Adrenal gland (tissue), 12 donors: ENCODE results near the gene INPP5A. TPM values are rescaled to one million over a fixed set of nuclear protein-coding genes. Genes with fewer than 3 reads are reported as not detected.

Experiments
- DNase-seq, 7 donors: peaks; one replicate each; pipeline ENCODE4 v3.0.0-alpha.2; 2019 to 2020
- H3K27ac ChIP-seq, 5 donors: fragments of 200-600 bp; sonication (generic) in 4 of 5; 1 replicate in 3 of 5; 2 replicates in 2 of 5; pipeline versions ENCODE4 v1.5.1 to v1.8.0; 2016 to 2020; ENCODE audit warnings: mild to moderate bottlenecking in 1 of 5
- H3K27me3 ChIP-seq: fragments of 200-600 bp; 2 replicates; pipeline ENCODE4 v1.8.0; 2021
- H3K36me3 ChIP-seq, 2 donors: fragments of 200-600 bp; replicated peaks in 1 of 2; 1 replicate in 1 of 2; 2 replicates in 1 of 2; pipeline versions ENCODE4 v1.5.1 to v1.8.0; 2018 to 2022
- H3K4me1 ChIP-seq, 2 donors: fragments of 200-600 bp; replicated peaks in 1 of 2; 1 replicate in 1 of 2; 2 replicates in 1 of 2; pipeline versions ENCODE4 v1.5.1 to v1.8.0; 2018 to 2021
- H3K4me3 ChIP-seq, 4 donors: fragments of 200-600 bp; sonication (generic) in 3 of 4; one replicate each; pipeline ENCODE4 v1.5.1; 2016 to 2018
- H3K9me3 ChIP-seq, 3 donors: fragments of 200-600 bp; sonication (generic) in 1 of 3; replicated peaks in 1 of 3; 1 replicate in 2 of 3; 2 replicates in 1 of 3; pipeline versions ENCODE4 v1.5.1 to v1.8.0; 2016 to 2021
- CTCF ChIP-seq, 6 experiments: fragments of 450-650 bp in 4 of 6; fragments of 200-600 bp in 2 of 6; sonication (generic) in 1 of 6; IDR thresholded peaks; 1 replicate in 5 of 6; 2 replicates in 1 of 6; pipeline versions ENCODE4 v1.5.1 to v1.8.0; 2016 to 2021; ENCODE audit warnings: antibody characterized with exemption in 6 of 6, mild to moderate bottlenecking in 2 of 6, moderate library complexity in 1 of 6
- POLR2A ChIP-seq, 2 donors: fragments of 450-650 bp; IDR thresholded peaks; one replicate each; pipeline ENCODE4 v1.6.1; 2017; ENCODE audit warnings: antibody characterized with exemption in 2 of 2, mild to moderate bottlenecking in 2 of 2, moderate library complexity in 1 of 2
- WGBS, 4 donors: extraction: QIAGEN DNeasy Blood & Tissue Kit in 2 of 4; methylation state at CpG; one replicate each; pipeline versions ENCODE4 v1.1.5 to v1.1.7; 2013 to 2017; 5-methylcytosine and 5-hydroxymethylcytosine counted together
- intact Hi-C, 2 donors: fragments of 100-400 bp; cut with DNase I; formaldehyde crosslinking; loops; one replicate each; pipeline versions ENCODE4 v1.14.1 to v1.15.0; 2022 to 2023
- polyA plus RNA-seq, 3 donors: library from polyadenylated mRNA; stranded (reverse); fragments of 200-250 nt in 2 of 3; fragments of 350-450 nt in 1 of 3; fragmentation: Illumina TruSeq in 1 of 3; extraction: RNeasy Lipid Tissue Mini Kit (QIAGEN cat#74804) in 1 of 3; gene quantifications; one replicate each; pipeline ENCODE4 v1.2.3, GENCODE V29; 2013 to 2014
- total RNA-seq, 9 donors: library from RNA; depleted of rRNA in 4 of 9; stranded (reverse); fragments of >200 nt in 4 of 9; fragments of 120-200 nt in 1 of 9; fragmentation: NEBNext Ultra II Directional in 1 of 9; extraction: Animal tissue kit (Norgen Biotek cat#: 25700) in 1 of 9; gene quantifications; one replicate each; pipeline versions ENCODE4 v1.1.0 to v1.2.4, GENCODE V29; 2013 to 2023
- donor health status: healthy with polysubstance abuse.
- donor health status: Bipolar disorder and iron deficiency.
- donor health status: DM: yes; HTN: yes; CAD: no.
- donor health status: DM: no; HTN: no; CAD: no.
- donor health status: DM: no; HTN: no; CAD: no.
- donor health status: DM: yes; HTN: yes; CAD: no.

The INPP5A gene
- total and polyA plus RNA-seq, 12 donors, result 13.5 to 62.9 (median 37.5) TPM

- H3K9me3 ChIP-seq, result no peaks in the 10 kb centered on the region
- H3K27me3 ChIP-seq, result no peaks in the 10 kb centered on the region
- intact Hi-C loops, result loop anchor here in 1 of 2 donors (5.0 kb wide), 1 partner anchor 251 kb away; no protein-coding TSS in a partner anchor
- H3K36me3 ChIP-seq, result no peaks in the 10 kb centered on the region
- DNase-seq, result peak in 2 of 7 donors; percentile 17 to 20
- peak overlapping the region in 1 of 5 donors; percentile 1 for H3K27ac ChIP-seq
- peak in 1 of 6 experiments; percentile 32 for TF ChIP-seq CTCF (IDR thresholded peaks at IDR 0.05)
- no peak for TF ChIP-seq POLR2A (IDR thresholded peaks at IDR 0.05)
- peaks cover 0 to 23% of the 10 kb centered on the region in 2 donors for H3K4me1 ChIP-seq
- no peak overlapping the region for H3K4me3 ChIP-seq
- 44 to 47% (median 46%) methylated on average over 8 of the region's 8 CpGs for WGBS, 4 donors
Measured at GRCh38 chr10:132638130-132638515, 100.5 kb downstream of the INPP5A start.

GRCh38 chr10:132639470-132639869, 101.9 kb downstream of the INPP5A start:
- WGBS, 4 donors, result 64 to 85% (median 83%) methylated on average over 4 of the region's 4 CpGs
- intact Hi-C loops, result loop anchor here in 1 of 2 donors (5.0 kb wide), 1 partner anchor 252 kb away; no protein-coding TSS in a partner anchor
- Histone ChIP-seq H3K4me3 (no peak overlapping the region), H3K27ac (no peak overlapping the region), H3K9me3 (no peaks in the 10 kb centered on the region), H3K36me3 (no peaks in the 10 kb centered on the region), H3K4me1 (peaks cover 0 to 13% of the 10 kb centered on the region in 2 donors), H3K27me3 (no peaks in the 10 kb centered on the region)
- DNase-seq, result no peak
- TF ChIP-seq CTCF (IDR thresholded peaks at IDR 0.05), result no peak
- no peak for TF ChIP-seq POLR2A (IDR thresholded peaks at IDR 0.05)

- WGBS, 4 donors, result 92 to 97% (median 95%) methylated on average over 26 to 29 of the region's 29 CpGs
- intact Hi-C loops, result loop anchor here (5.0 to 10.0 kb wide), 3 partner anchors 183 to 426 kb away; no protein-coding TSS in a partner anchor
- H3K27ac ChIP-seq, result no peak overlapping the region
- DNase-seq, result no peak
- TF ChIP-seq POLR2A (IDR thresholded peaks at IDR 0.05), result no peak
- TF ChIP-seq CTCF (IDR thresholded peaks at IDR 0.05), result no peak
- no peaks in the 10 kb centered on the region for H3K9me3 ChIP-seq
- H3K4me3 ChIP-seq, result no peak overlapping the region
- H3K4me1 ChIP-seq, result peaks cover 0 to 9% of the 10 kb centered on the region in 2 donors
- H3K36me3 ChIP-seq, result no peaks in the 10 kb centered on the region
- H3K27me3 ChIP-seq, result no peaks in the 10 kb centered on the region
Measured at GRCh38 chr10:132640326-132641125, 102.9 kb downstream of the INPP5A start.

- TF ChIP-seq POLR2A (IDR thresholded peaks at IDR 0.05) (no peak), CTCF (IDR thresholded peaks at IDR 0.05) (no peak)
- Histone ChIP-seq H3K36me3 (no peaks in the 10 kb centered on the region), H3K4me3 (no peak overlapping the region), H3K27me3 (no peaks in the 10 kb centered on the region), H3K27ac (no peak overlapping the region), H3K4me1 (peaks cover 0 to 9% of the 10 kb centered on the region in 2 donors), H3K9me3 (no peaks in the 10 kb centered on the region)
- intact Hi-C loops, result loop anchor here (5.0 to 10.0 kb wide), 3 partner anchors 184 to 427 kb away; no protein-coding TSS in a partner anchor
- DNase-seq, result no peak
- 83 to 90% (median 87%) methylated on average over 8 of the region's 8 CpGs for WGBS, 4 donors
Measured at GRCh38 chr10:132641401-132641800, 103.8 kb downstream of the INPP5A start.
